RPMI8226 (cell line): ENCODE data around the gene CDH13.

Experiments
- DNase-seq: peaks from one replicate; pipeline ENCODE4 v3.0.0-alpha.2; 2015

Gene CDH13

GRCh38 chr16:83270061-83270460 is 643.3 kb downstream of the CDH13 start:
- DNase-seq, result no peak

DNA sequence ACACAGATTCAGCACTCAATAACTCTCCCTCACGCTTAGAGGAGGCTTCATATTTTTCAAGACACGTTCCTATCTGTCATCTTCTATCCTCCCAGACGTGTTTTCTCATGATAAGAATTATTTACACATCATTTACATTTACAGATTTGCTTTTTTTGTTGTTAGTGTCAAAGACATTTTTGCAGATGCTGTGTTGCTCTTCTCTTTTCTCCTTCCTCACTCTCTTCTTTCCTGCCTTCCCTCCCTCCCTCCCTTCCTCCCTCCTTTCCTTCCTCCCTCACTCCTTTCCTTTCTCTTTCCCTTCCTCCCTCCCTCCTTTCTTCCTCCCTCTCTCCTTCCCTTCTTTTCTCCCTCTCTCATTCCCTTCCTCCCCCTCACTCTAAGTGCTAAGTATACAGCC is 643.9 kb downstream of the CDH13 start:
- DNase-seq, result no peak

DNA sequence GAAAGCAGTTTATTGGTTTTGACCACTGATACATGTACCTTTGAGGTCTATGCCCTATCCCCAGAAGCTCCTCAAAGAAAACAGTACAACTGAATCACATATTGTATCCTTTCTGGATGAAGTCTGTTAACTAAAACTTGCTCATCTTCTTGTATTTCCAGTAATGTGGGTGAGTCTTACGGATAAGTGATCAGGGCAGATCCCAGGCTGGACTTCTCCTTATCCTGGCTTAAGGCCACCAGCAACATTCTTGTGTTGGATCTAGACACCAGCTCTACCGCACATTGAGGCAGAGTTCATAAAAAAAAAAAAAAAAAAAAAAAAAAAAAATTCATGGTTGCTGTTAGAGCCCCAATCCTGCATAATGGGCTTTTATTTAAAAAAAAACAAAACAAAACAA is 644.4 kb downstream of the CDH13 start:
- no peak for DNase-seq

- DNase-seq, result no peak
Observed at GRCh38 chr16:83271970-83272575, 645.3 kb downstream of the CDH13 start.

GRCh38 chr16:83272843-83273242 is 646.1 kb downstream of the CDH13 start:
- DNase-seq, result no peak

GRCh38 chr16:83273504-83274173 is 646.9 kb downstream of the CDH13 start:
- DNase-seq, result no peak

GRCh38 chr16:83279251-83279650 is 652.5 kb downstream of the CDH13 start:
- no peak for DNase-seq

DNA sequence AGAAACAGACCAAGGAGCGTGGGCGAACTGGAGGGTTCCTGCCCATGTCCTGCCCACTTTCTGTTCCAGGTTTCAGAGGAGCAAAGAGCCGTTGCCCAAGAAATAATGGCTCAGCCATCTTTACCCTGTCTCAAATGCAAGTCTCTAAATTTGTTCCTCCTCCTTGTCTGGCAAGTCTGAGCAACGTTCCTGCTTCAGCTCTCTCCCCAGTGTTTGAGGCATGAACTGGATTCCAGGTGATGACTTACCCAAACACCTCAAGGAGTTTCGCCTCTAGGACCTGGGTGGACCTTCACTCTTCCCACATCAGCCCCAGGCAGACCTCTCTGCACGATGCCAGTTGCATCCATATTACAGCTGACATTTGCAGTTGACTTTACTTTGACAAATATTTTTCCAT is 659.2 kb downstream of the CDH13 start:
- no peak for DNase-seq

DNA sequence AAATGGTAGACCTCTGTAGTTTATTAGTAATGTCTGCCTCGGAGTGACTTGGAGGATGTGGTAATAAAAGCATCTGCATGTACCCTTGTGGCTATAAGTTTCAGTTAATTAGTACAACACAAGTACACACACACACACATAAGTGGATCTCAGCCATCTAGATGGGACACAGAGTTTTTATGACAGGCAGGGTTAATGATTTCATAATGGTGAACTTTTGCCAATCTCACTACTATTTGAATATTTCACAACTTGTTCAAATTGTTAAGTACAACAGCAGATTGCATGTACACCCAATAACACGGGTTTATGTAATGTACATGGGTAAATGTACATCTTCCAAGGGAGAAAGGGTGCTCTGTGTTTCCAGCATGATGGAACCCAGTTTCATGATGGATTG is 669.7 kb downstream of the CDH13 start:
- no peak for DNase-seq

- DNase-seq, result no peak
Observed at GRCh38 chr16:83298541-83298940, 671.8 kb downstream of the CDH13 start.

- DNase-seq, result no peak
Observed at GRCh38 chr16:83300326-83300725, 673.6 kb downstream of the CDH13 start.

GRCh38 chr16:83301971-83302370 is 675.2 kb downstream of the CDH13 start:
- DNase-seq, result no peak

GRCh38 chr16:83302853-83303252 is 676.1 kb downstream of the CDH13 start:
- DNase-seq, result no peak

DNA sequence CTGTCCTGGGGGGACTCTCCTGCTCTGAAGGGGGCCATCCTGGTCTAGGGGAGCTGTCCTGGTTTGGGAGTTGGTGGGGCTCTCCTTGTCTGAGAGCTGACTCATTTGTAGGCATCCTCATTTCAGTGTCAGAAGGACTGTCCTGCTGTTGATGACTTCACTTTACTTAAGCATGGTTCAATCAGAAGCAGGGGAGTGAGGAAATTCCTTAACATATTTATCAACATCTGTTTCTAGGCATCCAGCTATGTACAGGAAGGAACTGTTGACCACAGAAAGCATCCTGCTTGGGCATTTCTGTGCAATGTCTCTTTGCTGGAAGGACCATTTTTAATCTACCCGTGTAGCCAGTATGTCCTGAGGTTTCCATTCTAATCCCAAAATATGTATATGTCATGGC is 678.3 kb downstream of the CDH13 start:
- no peak for DNase-seq

DNA sequence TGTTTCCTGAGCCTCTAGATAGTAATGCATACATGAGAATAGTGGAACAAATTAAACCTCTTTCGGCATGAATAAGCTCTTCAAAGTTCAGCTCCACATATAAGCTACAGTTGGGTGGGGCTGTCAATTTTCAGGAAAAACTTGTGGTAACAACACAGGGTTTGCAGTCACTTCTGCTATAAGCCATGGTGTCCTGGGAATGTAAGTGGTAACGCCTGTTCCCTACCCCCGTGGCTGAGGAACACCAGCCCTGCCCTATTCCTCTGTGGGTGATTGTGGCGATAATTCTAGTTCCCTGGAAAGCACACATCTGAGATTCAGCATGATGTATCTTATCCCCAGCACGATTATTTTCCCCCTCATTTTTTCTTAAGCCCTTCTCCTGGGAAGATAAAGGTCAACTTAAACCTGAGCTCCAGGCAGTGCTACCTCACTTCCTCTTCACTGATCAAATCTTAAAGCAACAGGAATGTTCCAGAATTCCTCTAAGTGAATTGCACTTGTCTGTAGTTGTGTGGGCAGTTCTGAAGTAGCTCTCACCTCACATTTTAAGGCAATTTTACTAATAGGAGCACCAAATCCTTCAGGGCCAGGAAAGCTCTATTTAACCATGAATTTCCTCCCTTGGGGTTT is 680.3 kb downstream of the CDH13 start:
- DNase-seq, result no peak

DNA sequence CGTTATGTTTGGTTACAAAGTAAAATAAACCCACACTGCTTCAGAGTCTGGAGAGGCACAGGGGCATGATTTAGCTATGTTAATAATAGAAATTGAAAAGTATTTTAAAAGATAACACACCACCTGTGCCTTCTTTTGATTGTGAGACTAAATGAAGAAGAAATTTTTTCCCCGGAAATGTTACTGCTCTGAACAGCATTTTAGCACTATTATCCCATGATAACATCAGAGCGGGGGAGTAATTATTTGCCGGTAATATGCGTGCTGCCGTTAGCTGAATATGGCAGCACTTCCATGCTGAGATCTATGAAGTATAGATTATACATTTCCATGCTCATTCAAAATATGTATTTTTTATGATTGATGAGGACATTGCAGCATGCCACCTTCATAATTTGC is 680.8 kb downstream of the CDH13 start:
- DNase-seq, result no peak

- DNase-seq, result no peak
Observed at GRCh38 chr16:83308414-83308813, 681.6 kb downstream of the CDH13 start.

GRCh38 chr16:83310816-83311215 is 684.0 kb downstream of the CDH13 start:
- no peak for DNase-seq

DNA sequence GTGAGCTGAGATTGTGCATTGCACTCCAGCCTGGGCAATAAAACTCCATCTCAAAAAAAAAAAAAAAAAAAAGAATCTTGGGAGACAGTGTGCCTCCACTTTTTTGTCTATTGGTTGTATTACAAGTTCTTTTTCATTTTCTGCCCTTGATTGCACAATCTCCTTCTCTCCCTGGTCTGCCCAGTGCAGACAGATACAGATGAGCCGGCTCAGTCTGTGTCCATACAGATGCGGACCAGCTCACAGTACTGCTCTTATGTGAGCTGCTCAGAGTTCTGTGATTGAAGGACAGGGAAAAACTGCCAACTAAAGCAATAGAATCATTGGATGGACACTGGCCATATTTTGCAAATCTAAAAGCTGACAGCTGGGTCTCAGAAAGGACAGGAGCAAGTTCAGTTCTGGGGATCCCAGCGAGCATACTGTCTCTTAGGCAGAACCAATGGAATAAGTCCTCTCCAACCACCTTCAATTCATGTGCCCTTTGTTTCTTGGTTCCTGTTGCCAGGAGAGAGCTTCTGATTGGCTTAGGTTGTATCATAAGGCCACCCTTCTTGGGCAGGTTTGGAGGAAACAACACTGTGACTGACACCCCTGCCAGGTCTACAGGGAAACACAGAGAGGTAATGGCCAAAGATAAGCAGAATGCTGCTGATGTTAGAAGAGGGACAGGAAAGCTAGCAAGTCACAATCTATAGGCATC is 685.4 kb downstream of the CDH13 start:
- no peak for DNase-seq

- no peak for DNase-seq
Observed at GRCh38 chr16:83312718-83313245, 686.0 kb downstream of the CDH13 start.

DNA sequence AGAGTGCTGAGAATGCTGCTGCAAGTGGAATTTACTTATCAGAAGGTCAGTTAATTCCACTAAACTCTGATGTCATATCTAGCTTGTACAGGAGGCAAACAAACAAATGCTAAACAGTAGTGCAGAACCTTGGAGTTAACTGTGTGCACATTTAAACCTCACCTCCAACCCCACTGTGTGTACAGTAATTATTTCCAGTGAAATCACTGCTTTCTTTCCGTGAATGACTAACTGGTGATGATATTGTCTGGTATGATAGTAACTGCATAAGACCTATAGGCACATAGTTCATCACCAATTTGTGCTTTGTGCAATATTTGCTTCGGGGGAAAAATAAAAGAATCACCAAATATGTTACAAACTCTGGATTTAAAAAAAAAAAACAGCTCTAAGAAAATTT is 688.5 kb downstream of the CDH13 start:
- no peak for DNase-seq

GRCh38 chr16:83316458-83316857 is 689.7 kb downstream of the CDH13 start:
- DNase-seq, result no peak

GRCh38 chr16:83318390-83318789 is 691.6 kb downstream of the CDH13 start:
- no peak for DNase-seq

DNA sequence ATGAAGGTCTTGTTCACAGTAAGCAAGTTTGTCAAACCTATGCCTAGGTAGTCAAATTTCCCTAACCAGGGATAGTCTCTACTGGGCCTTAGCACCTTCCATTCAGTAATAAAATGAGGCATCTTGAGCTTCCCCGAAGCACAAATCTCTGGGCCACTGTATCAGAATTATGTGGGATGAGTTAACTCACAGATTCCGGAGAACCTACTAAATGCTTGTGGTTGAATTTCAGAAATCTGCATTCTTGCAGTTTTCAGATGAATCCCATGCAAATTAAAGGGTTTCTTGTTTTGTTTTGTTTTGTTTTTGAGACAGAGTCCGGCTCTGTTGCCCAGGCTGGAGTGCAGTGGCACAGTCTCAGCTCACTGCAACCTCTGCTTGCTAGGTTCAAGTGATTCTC is 702.2 kb downstream of the CDH13 start:
- no peak for DNase-seq
